ENCODE results near the gene TRNP1.

Gene TRNP1

DNA sequence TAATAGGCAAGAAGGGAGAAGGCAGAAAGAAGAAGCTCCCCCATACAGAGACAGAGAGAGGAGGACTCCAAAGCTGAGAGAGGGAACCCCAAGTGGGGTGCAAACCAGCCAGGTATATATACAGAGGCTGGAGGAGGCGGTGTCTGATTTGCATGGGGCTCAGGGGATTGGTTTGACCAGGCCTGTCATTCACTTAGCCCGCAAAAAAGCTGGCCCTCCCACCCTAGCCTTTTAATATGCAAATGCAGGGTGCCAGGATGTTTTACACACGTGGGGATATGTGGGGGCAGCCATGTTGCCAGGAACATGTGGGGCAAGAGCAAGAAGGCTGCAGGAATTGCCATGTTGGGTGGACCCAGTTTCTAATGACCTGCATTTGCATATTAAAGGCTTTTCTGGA, 56.1 kb downstream of the TRNP1 start:
- H3K9me3 ChIP-seq (ENCODE audit: insufficient read depth, low read depth, low read length): no peaks in the 10 kb centered on the region
- H3K4me1 ChIP-seq (ENCODE audit: insufficient read depth, low read length): peaks cover 12% of the 10 kb centered on the region
- H3K4me3 ChIP-seq (ENCODE audit: low read length): no peak overlapping the region
- no peaks in the 10 kb centered on the region for H3K36me3 ChIP-seq (ENCODE audit: insufficient read depth, low read length)
- no peaks in the 10 kb centered on the region for H3K27me3 ChIP-seq (ENCODE audit: insufficient read depth, low read length)
- 50% methylated on average over 3 of the region's 3 CpGs for WGBS
- no peak overlapping the region for H3K9ac ChIP-seq (ENCODE audit: low read depth, low read length)
- 0 out of 2 replicates have a peak overlapping the region, but pooled peaks have one; percentile 53 for H3K27ac ChIP-seq (ENCODE audit: low read depth, low read length)

Measured in HUES64 (cell line).